AG09319 (cell line): Measurements from ENCODE around the gene KCNAB2.

Experiments used
- DNase-seq: peaks from one replicate; pipeline ENCODE4 v3.0.0-alpha.2; 2010; ENCODE audit warnings: low read depth; ENCODE audit errors: extremely low read depth
- TF ChIP-seq, protein P1 (sequence below): IDR thresholded peaks from 2 replicates; pipeline ENCODE4 v1.5.1; 2011; ENCODE audit warnings: low read depth, mild to moderate bottlenecking, inconsistent platforms, low read length, moderate library complexity

The KCNAB2 gene

DNA sequence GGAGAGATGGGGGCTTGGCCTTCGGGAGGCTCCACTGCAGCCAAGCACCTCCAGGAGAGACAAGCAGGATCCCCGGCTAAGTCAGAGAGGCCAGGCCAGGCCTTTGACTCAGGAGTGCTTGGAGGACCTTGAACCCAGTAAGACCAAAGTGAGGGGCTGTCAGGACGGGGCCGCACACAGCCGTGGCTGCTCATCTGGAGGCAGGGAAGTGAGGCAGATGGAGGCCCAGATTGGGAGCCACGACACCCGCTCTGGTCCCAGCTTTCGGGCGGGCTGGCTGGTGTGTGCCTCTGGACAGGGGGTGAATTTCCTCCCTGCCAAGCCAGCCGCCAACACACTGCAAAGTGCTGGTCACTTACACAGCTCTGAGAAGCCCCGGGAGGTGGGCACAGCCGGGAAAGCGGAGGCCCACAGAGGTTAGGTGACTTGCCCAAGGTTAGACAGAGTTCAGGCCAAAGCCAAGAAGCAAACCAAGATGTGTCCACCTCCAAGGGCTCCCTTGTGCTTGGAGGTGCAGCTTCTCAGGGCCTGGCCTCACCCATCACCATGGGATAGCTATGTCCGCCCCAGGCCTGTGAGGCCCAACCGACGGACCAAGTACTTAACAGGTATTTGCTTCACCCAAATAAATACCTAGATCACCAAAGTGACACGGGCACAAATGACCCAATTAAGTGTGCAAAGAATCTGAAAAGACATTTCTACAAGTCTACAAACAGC is 76.1 kb downstream of the KCNAB2 start:
- TF ChIP-seq, protein P1, sequence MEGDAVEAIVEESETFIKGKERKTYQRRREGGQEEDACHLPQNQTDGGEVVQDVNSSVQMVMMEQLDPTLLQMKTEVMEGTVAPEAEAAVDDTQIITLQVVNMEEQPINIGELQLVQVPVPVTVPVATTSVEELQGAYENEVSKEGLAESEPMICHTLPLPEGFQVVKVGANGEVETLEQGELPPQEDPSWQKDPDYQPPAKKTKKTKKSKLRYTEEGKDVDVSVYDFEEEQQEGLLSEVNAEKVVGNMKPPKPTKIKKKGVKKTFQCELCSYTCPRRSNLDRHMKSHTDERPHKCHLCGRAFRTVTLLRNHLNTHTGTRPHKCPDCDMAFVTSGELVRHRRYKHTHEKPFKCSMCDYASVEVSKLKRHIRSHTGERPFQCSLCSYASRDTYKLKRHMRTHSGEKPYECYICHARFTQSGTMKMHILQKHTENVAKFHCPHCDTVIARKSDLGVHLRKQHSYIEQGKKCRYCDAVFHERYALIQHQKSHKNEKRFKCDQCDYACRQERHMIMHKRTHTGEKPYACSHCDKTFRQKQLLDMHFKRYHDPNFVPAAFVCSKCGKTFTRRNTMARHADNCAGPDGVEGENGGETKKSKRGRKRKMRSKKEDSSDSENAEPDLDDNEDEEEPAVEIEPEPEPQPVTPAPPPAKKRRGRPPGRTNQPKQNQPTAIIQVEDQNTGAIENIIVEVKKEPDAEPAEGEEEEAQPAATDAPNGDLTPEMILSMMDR: no peak
- DNase-seq: no peak

DNA sequence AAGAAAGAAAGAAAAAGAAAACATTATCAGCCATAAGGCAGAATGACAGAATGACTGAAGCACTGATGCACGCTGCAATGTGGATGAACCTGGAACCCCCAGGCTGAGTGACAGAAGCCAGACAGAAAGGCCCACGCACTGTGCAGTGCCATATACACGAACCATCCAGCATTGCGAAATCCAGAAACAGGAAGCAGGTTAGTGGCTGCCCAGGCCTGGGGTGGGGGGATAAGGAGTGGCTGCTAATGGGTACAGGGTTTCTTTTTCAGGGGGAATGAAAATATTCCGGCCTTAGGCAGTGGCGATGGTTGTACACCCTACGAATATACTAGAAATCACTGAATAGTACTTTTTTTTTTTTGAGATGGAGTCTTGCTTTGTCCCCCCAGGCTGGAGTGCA is 77.4 kb downstream of the KCNAB2 start:
- TF ChIP-seq, protein P1: no peak
- no peak for DNase-seq

GRCh38 chr1:6123816-6124215 is 78.1 kb downstream of the KCNAB2 start:
- no peak for DNase-seq
- TF ChIP-seq, protein P1: no peak

DNA sequence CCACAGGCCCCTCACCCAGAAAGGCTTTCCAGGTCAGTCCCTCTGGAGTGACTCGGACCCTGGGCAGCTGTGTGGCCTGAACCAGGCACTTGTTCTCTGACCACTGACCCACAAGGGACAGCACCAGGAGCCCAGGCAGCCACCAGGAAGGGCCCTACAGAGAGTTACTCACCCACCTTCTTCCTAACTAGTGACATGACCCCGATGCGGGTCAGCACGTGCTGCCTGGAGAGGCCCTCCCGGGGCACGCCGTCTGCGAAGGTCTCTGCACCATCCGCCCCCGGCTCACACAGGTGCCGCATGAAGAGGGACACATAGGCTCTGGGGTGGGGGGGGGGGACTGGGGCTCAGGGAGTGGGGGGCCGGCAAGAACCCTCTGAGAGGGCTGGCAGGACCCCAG is 78.7 kb downstream of the KCNAB2 start:
- TF ChIP-seq, protein P1: no peak
- no peak for DNase-seq

DNA sequence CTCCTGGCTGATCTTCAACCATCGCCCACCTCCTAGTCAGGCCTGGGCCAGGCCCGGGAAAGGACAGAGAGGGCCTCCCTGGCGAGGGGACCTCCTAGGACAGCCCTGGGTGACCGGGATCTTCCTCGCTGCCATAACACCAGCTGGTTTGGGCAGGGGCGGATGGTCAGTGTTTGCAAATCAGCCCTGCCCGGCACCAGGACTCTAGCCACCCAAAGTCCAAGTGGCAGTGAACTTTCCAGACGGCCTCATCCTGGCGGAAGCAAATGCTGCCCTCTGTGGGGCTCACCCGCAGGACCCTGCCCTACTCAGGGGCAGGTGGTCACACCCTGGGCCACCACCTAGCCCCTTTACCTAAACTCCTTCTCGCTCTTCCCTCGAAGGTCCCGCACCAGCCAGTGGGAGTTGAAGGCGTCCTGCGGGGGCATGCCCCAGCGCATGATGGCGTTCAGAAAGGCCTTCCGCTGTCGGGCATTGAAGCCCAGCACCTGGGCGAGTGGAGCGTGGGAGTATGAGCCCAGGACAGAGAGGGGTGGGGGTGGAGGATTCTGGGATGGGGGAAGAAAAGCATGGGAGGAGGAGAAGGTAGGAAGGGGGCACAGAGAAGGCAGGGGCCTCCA is 79.2 kb downstream of the KCNAB2 start:
- no peak for DNase-seq
- TF ChIP-seq, protein P1: no peak

DNA sequence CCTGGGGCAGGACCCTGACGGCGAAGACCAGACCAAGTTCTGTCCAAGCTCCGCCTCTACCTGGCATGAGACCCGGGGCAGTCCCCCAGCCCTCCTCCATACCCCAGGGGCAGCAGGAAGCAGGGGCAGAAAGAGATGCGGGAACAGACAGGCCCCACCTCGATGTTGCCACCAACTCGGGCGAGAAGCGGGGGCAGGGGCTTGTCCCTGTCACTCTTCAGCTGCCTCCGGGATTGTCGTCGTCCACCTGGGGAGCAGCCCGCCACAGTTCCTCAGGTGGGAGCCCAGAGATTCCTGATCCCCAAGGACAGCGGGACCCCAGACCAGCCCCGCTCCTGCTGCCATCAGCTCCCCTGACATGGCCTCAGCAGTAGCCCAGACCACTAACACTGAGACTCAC is 79.7 kb downstream of the KCNAB2 start:
- DNase-seq: no peak
- TF ChIP-seq, protein P1: no peak

- no peak for DNase-seq
- TF ChIP-seq, protein P1: no peak
Measured at GRCh38 chr1:6126028-6126427, 80.3 kb downstream of the KCNAB2 start.
